ENCODE results near the gene FGF12.

The FGF12 gene

GRCh38 chr3:192373032-192373431, 354.3 kb downstream of the FGF12 start:
- no peak overlapping the region for H3K4me3 Mint-ChIP-seq
- H3K4me1 Mint-ChIP-seq: no peaks in the 10 kb centered on the region
- no peak overlapping the region for H3K27ac Mint-ChIP-seq
- H3K27me3 Mint-ChIP-seq: no peaks in the 10 kb centered on the region
- no peak for ATAC-seq (replicated peaks)
- no peak for DNase-seq
- H3K9me3 Mint-ChIP-seq: no peaks in the 10 kb centered on the region
- no peaks in the 10 kb centered on the region for H3K36me3 Mint-ChIP-seq

DNA sequence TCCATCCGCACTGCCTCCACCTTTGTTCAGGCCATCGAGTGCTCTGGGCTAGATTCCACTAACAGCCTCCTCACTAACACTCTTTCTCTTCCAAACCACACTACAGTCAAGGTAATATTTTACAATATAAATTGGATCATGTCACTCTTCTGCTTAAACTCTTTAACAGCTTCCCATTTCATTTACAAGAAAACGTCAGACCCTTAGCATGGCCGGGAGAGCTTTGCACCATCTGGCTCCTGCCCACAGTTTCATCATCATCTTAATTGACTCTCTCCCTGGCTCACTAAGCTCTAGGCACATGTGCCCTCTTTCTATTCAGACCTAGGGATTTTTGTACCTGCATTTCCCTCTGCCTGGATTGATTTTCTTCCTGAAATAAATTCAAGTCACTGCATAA, 354.7 kb downstream of the FGF12 start:
- Mint-ChIP-seq H3K9me3 (no peaks in the 10 kb centered on the region), H3K27ac (no peak overlapping the region), H3K4me3 (no peak overlapping the region), H3K27me3 (no peaks in the 10 kb centered on the region), H3K4me1 (no peaks in the 10 kb centered on the region), H3K36me3 (no peaks in the 10 kb centered on the region)
- DNase-seq (no peak), ATAC-seq (replicated peaks) (no peak)

- H3K4me3 Mint-ChIP-seq: no peak overlapping the region
- DNase-seq (no peak), ATAC-seq (replicated peaks) (no peak)
- no peaks in the 10 kb centered on the region for H3K9me3 Mint-ChIP-seq
- H3K36me3 Mint-ChIP-seq: no peaks in the 10 kb centered on the region
- H3K4me1 Mint-ChIP-seq: no peaks in the 10 kb centered on the region
- no peaks in the 10 kb centered on the region for H3K27me3 Mint-ChIP-seq
- H3K27ac Mint-ChIP-seq: no peak overlapping the region
These were observed 355.4 kb downstream of the FGF12 start for GRCh38 chr3:192371870-192372400.

GRCh38 chr3:192367616-192368015, 359.7 kb downstream of the FGF12 start:
- DNase-seq (no peak), ATAC-seq (replicated peaks) (no peak)
- Mint-ChIP-seq H3K9me3 (no peaks in the 10 kb centered on the region), H3K27me3 (no peaks in the 10 kb centered on the region), H3K4me3 (no peak overlapping the region), H3K27ac (no peak overlapping the region), H3K4me1 (no peaks in the 10 kb centered on the region), H3K36me3 (no peaks in the 10 kb centered on the region)

DNA sequence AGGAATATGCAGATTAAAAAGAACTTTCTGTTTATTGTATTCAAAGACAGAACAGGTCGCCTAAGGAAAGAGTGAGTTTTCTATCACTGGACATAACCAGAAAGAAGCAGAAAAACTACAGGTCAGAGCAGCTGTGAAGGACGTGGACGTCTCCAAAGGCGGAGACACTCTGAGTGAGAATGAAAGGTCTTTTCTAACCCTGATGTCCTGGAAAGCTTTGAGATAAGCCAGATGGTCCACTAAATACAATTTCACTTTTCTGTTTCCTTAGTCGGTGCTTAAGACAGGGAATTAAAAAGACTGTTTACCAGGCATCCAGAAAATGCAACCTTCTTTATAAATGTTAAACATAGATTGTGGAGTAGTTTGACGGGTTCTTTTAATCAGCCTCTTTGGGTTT, 360.4 kb downstream of the FGF12 start:
- Mint-ChIP-seq H3K27me3 (no peaks in the 10 kb centered on the region), H3K9me3 (no peaks in the 10 kb centered on the region), H3K36me3 (no peaks in the 10 kb centered on the region), H3K4me3 (no peak overlapping the region), H3K4me1 (no peaks in the 10 kb centered on the region), H3K27ac (no peak overlapping the region)
- ATAC-seq (replicated peaks) (no peak), DNase-seq (no peak)

GRCh38 chr3:192365571-192365970, 361.8 kb downstream of the FGF12 start:
- H3K36me3 Mint-ChIP-seq: no peaks in the 10 kb centered on the region

DNA sequence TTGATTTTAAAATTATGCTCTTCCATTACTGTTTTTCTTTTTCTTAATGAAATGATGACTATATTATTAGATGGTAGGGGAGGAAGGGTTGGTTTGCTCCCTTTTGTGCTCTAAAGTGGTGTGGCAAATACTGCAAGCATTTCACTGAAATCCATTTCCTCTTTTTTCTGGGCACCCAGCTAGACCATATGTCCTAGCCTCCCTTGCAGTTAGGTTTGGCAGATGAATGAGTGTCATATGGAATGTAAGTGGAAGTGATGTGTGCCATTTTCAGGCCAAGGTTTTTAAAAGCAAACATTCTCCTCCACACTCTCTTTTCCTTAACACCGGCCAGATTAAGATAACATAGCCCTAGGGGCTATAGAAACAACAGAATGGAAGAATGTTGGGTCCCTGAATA, 363.0 kb downstream of the FGF12 start:
- no peak for ATAC-seq (replicated peaks)
- DNase-seq: no peak
- Mint-ChIP-seq H3K27ac (no peak overlapping the region), H3K4me3 (no peak overlapping the region), H3K36me3 (no peaks in the 10 kb centered on the region), H3K4me1 (no peaks in the 10 kb centered on the region), H3K27me3 (no peaks in the 10 kb centered on the region), H3K9me3 (no peaks in the 10 kb centered on the region)

More at GRCh38 chr3:192365571-192365970, 361.8 kb downstream of the FGF12 start:
- Mint-ChIP-seq H3K27ac (no peak overlapping the region), H3K9me3 (no peaks in the 10 kb centered on the region), H3K27me3 (no peaks in the 10 kb centered on the region), H3K4me1 (no peaks in the 10 kb centered on the region), H3K4me3 (no peak overlapping the region)
- DNase-seq (no peak), ATAC-seq (replicated peaks) (no peak)

DNA sequence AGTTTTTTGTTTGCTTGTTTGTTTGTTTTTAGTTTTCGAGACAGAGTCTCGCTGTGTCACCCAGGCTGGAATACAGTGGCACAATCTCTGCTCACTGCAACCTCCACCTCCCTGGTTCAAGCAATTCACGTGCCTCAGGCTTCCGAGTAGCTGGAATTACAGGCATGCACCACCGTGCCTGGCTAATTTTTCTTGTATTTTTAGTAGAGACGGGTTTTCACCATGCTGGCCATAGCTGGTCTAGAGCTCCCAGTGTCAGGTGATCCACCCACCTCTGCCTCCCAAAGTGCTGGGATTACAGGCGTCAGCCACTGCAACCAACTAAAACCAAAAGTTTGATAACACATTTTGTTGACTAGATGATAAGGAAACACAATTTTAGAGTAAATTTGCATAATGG, 372.7 kb downstream of the FGF12 start:
- H3K36me3 Mint-ChIP-seq: no peaks in the 10 kb centered on the region
- no peaks in the 10 kb centered on the region for H3K27me3 Mint-ChIP-seq
- H3K4me1 Mint-ChIP-seq: no peaks in the 10 kb centered on the region
- ATAC-seq (replicated peaks) (no peak), DNase-seq (no peak)
- H3K9me3 Mint-ChIP-seq: no peaks in the 10 kb centered on the region
- no peak overlapping the region for H3K27ac Mint-ChIP-seq
- no peak overlapping the region for H3K4me3 Mint-ChIP-seq

GRCh38 chr3:192352142-192352541, 375.2 kb downstream of the FGF12 start:
- no peak overlapping the region for H3K4me3 Mint-ChIP-seq
- H3K4me1 Mint-ChIP-seq: no peaks in the 10 kb centered on the region
- DNase-seq (no peak), ATAC-seq (replicated peaks) (no peak)
- no peaks in the 10 kb centered on the region for H3K9me3 Mint-ChIP-seq
- no peaks in the 10 kb centered on the region for H3K36me3 Mint-ChIP-seq
- H3K27me3 Mint-ChIP-seq: no peaks in the 10 kb centered on the region
- no peak overlapping the region for H3K27ac Mint-ChIP-seq

DNA sequence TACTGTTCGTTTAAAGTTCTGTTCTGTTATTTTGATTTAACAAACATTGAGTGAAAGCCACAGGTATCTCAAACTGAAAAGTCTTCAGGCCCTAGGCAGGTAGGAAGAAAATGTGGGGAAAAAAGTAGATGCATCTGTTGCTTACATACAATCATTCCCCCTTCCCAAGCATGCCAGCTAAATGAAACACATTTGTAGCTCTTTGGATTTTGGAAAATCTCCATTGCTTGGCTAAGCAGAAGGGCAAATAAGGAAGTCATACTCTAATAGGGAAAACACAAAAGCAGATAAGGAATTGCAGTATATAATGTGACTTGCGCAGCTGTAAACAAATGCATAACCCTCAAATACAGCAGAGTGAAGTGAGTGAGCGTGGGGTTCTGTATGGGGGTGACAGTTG, 375.9 kb downstream of the FGF12 start:
- H3K4me3 Mint-ChIP-seq: no peak overlapping the region
- H3K4me1 Mint-ChIP-seq: no peaks in the 10 kb centered on the region
- ATAC-seq (replicated peaks) (no peak), DNase-seq (no peak)
- H3K36me3 Mint-ChIP-seq: no peaks in the 10 kb centered on the region
- H3K27ac Mint-ChIP-seq: no peak overlapping the region
- no peaks in the 10 kb centered on the region for H3K27me3 Mint-ChIP-seq
- no peaks in the 10 kb centered on the region for H3K9me3 Mint-ChIP-seq

- ATAC-seq (replicated peaks): no peak
- Mint-ChIP-seq H3K4me1 (no peaks in the 10 kb centered on the region), H3K27me3 (no peaks in the 10 kb centered on the region), H3K4me3 (no peak overlapping the region), H3K36me3 (no peaks in the 10 kb centered on the region), H3K9me3 (no peaks in the 10 kb centered on the region), H3K27ac (no peak overlapping the region)
- DNase-seq: no peak
These were observed 387.3 kb downstream of the FGF12 start for GRCh38 chr3:192340031-192340430.

GRCh38 chr3:192339214-192339613, 388.1 kb downstream of the FGF12 start:
- Mint-ChIP-seq H3K4me1 (no peaks in the 10 kb centered on the region), H3K27ac (no peak overlapping the region), H3K4me3 (no peak overlapping the region), H3K36me3 (no peaks in the 10 kb centered on the region), H3K27me3 (no peaks in the 10 kb centered on the region), H3K9me3 (no peaks in the 10 kb centered on the region)
- DNase-seq: no peak
- ATAC-seq (replicated peaks): no peak

DNA sequence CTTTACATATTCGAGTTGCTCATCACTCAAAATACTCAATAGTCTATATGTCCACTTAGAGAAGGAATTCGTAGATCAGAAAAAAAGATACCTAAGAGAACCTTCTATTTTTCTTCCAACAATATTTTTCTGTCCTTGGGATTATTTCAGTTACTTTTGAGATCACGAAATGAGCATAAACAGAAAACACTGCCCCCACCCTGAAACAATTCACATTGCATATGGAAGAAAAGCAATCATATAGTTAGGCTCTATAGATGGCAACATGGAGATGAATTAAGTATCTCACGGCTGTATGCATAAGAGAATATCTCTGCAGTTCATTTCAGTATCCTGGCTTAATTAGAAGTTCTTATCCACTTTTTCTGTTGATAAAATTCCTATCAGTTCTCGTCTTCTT, 391.1 kb downstream of the FGF12 start:
- Mint-ChIP-seq H3K27ac (no peak overlapping the region), H3K4me1 (peaks cover 0 to 4% of the 10 kb centered on the region in 2 donors), H3K27me3 (no peaks in the 10 kb centered on the region), H3K9me3 (no peaks in the 10 kb centered on the region), H3K36me3 (no peaks in the 10 kb centered on the region), H3K4me3 (no peak overlapping the region)
- ATAC-seq (replicated peaks): no peak
- no peak for DNase-seq

- Mint-ChIP-seq H3K36me3 (no peaks in the 10 kb centered on the region), H3K9me3 (no peaks in the 10 kb centered on the region), H3K27ac (no peak overlapping the region), H3K27me3 (no peaks in the 10 kb centered on the region), H3K4me1 (peaks cover 0 to 4% of the 10 kb centered on the region in 2 donors), H3K4me3 (peak overlapping the region in 1 of 2 donors; percentile 26)
- ATAC-seq (replicated peaks) (no peak), DNase-seq (no peak)
These were observed 394.7 kb downstream of the FGF12 start for GRCh38 chr3:192332386-192333291.

- Mint-ChIP-seq H3K9me3 (no peaks in the 10 kb centered on the region), H3K27ac (no peak overlapping the region), H3K4me3 (no peak overlapping the region), H3K27me3 (no peaks in the 10 kb centered on the region), H3K4me1 (peaks cover 0 to 4% of the 10 kb centered on the region in 2 donors), H3K36me3 (no peaks in the 10 kb centered on the region)
- ATAC-seq (replicated peaks) (no peak), DNase-seq (no peak)
These were observed 395.5 kb downstream of the FGF12 start for GRCh38 chr3:192331749-192332385.
